Thyroid gland (tissue), 4 donors: Measurements from ENCODE around the gene PPP4R4.
A peak's percentile ranks its signal among the peaks of the same experiment; 100 is the strongest.

Source experiments
- CTCF ChIP-seq, 6 experiments: fragments of 200-600 bp in 3 of 6; fragments of 450-650 bp in 3 of 6; sonication (generic) in 3 of 6; IDR thresholded peaks; one replicate each; pipeline ENCODE4 v1.5.1; 2016 to 2019; ENCODE audit warnings: antibody characterized with exemption in 6 of 6, mild to moderate bottlenecking in 2 of 6, inconsistent platforms in 1 of 6, moderate library complexity in 1 of 6
- POLR2A ChIP-seq, 2 donors: fragments of 450-650 bp; IDR thresholded peaks; one replicate each; pipeline ENCODE4 v1.6.1; 2017; ENCODE audit warnings: antibody characterized with exemption in 2 of 2, mild to moderate bottlenecking in 2 of 2, moderate library complexity in 1 of 2

GRCh38 chr14:94132285-94132887 lies 41.7 kb upstream of the PPP4R4 start:
- TF ChIP-seq POLR2A (IDR thresholded peaks at IDR 0.05) (no peak), CTCF (IDR thresholded peaks at IDR 0.05) (peak; percentile 49 to 71 (median 62))
